Neutrophil (primary cell): Measurements from ENCODE around the gene ZNRF3.

ENCODE experiments used
- H3K27ac ChIP-seq: fragments of 200-600 bp; sonication (generic); 2 replicates; pipeline ENCODE4 v1.5.1; 2016; ENCODE audit warnings: mild to moderate bottlenecking, moderate library complexity
- H3K27me3 ChIP-seq: fragments of 200-600 bp; sonication (generic); 2 replicates; pipeline ENCODE4 v1.6.0; 2016; ENCODE audit warnings: mild to moderate bottlenecking
- H3K36me3 ChIP-seq: fragments of 200-600 bp; sonication (generic); 2 replicates; pipeline ENCODE4 v1.5.1; 2017
- H3K4me1 ChIP-seq, 2 experiments: fragments of 200-600 bp in 1 of 2; sonication (generic) in 1 of 2; 1 replicate in 1 of 2; 2 replicates in 1 of 2; pipeline versions ENCODE4 v1.5.1 to v1.6.1; 2013 to 2016; ENCODE audit warnings: low read depth in 1 of 2, low read length in 1 of 2, mild to moderate bottlenecking in 1 of 2, moderate library complexity in 1 of 2; ENCODE audit not compliant: control insufficient read depth in 1 of 2, insufficient read depth in 1 of 2
- H3K4me3 ChIP-seq, 2 experiments: fragments of 200-600 bp in 1 of 2; sonication (generic) in 1 of 2; 1 replicate in 1 of 2; 2 replicates in 1 of 2; pipeline ENCODE4 v1.5.1; 2013 to 2016; ENCODE audit warnings: low read depth in 1 of 2, low read length in 1 of 2, mild to moderate bottlenecking in 1 of 2, moderate library complexity in 1 of 2
- H3K9me3 ChIP-seq: fragments of 200-600 bp; sonication (generic); 2 replicates; pipeline ENCODE4 v1.5.1; 2016
- CTCF ChIP-seq: fragments of 200-600 bp; sonication (generic); IDR thresholded peaks from 2 replicates; pipeline ENCODE4 v1.5.1; 2016; ENCODE audit warnings: antibody characterized with exemption

The ZNRF3 gene

GRCh38 chr22:28910569-28911303, 27.4 kb downstream of the ZNRF3 start:
- no peaks in the 10 kb centered on the region for H3K36me3 ChIP-seq
- H3K4me1 ChIP-seq: no peaks in the 10 kb centered on the region
- H3K4me3 ChIP-seq: no peak overlapping the region
- no peak for TF ChIP-seq CTCF
- no peak overlapping the region for H3K27ac ChIP-seq
- H3K27me3 ChIP-seq: no peaks in the 10 kb centered on the region
- no peaks in the 10 kb centered on the region for H3K9me3 ChIP-seq

GRCh38 chr22:28911304-28911690, 27.9 kb downstream of the ZNRF3 start:
- Histone ChIP-seq H3K4me1 (no peaks in the 10 kb centered on the region), H3K27me3 (no peaks in the 10 kb centered on the region), H3K4me3 (no peak overlapping the region), H3K36me3 (no peaks in the 10 kb centered on the region), H3K27ac (no peak overlapping the region), H3K9me3 (no peaks in the 10 kb centered on the region)
- no peak for TF ChIP-seq CTCF

GRCh38 chr22:28911777-28912669, 28.7 kb downstream of the ZNRF3 start:
- H3K4me1 ChIP-seq: no peaks in the 10 kb centered on the region
- no peaks in the 10 kb centered on the region for H3K9me3 ChIP-seq
- no peaks in the 10 kb centered on the region for H3K36me3 ChIP-seq
- no peak overlapping the region for H3K4me3 ChIP-seq
- no peaks in the 10 kb centered on the region for H3K27me3 ChIP-seq
- no peak for TF ChIP-seq CTCF
- no peak overlapping the region for H3K27ac ChIP-seq

- no peaks in the 10 kb centered on the region for H3K4me1 ChIP-seq
- no peak overlapping the region for H3K27ac ChIP-seq
- H3K27me3 ChIP-seq: peaks cover 13% of the 10 kb centered on the region
- TF ChIP-seq CTCF: no peak
- no peaks in the 10 kb centered on the region for H3K9me3 ChIP-seq
- H3K36me3 ChIP-seq: no peaks in the 10 kb centered on the region
- no peak overlapping the region for H3K4me3 ChIP-seq
Measured at GRCh38 chr22:28914201-28914600, 30.8 kb downstream of the ZNRF3 start.

GRCh38 chr22:28915969-28916368, 32.6 kb downstream of the ZNRF3 start:
- H3K4me3 ChIP-seq: no peak overlapping the region

More at GRCh38 chr22:28915969-28916368, 32.6 kb downstream of the ZNRF3 start:
- no peaks in the 10 kb centered on the region for H3K9me3 ChIP-seq
- TF ChIP-seq CTCF: no peak
- no peaks in the 10 kb centered on the region for H3K4me1 ChIP-seq
- H3K27me3 ChIP-seq: peaks cover 13% of the 10 kb centered on the region
- no peaks in the 10 kb centered on the region for H3K36me3 ChIP-seq
- no peak overlapping the region for H3K27ac ChIP-seq
